GM12878 (cell line): ENCODE results near the gene DEXI. TPM values are rescaled to one million over a fixed set of nuclear protein-coding genes. Genes with fewer than 3 reads are reported as not detected.

ENCODE experiments used
- ATF7 ChIP-seq: fragments of 450-650 bp; IDR thresholded peaks from 2 replicates; pipeline ENCODE4 v1.6.1; 2016; ENCODE audit warnings: low read depth, mild to moderate bottlenecking
- BCL11A ChIP-seq: IDR thresholded peaks from 2 replicates; pipeline ENCODE4 v1.6.1; 2011; ENCODE audit warnings: low read depth, low read length
- CBFB ChIP-seq: IDR thresholded peaks from 2 replicates; pipeline ENCODE4 v1.6.1; 2016; ENCODE audit warnings: antibody characterized with exemption, low read depth
- ELK1 ChIP-seq: IDR thresholded peaks from 2 replicates; pipeline ENCODE4 v1.6.1; 2012; ENCODE audit warnings: low read depth, low read length, improper control_type of control experiment
- ESRRA ChIP-seq: IDR thresholded peaks from 2 replicates; pipeline ENCODE4 v1.6.1; 2012; ENCODE audit warnings: mild to moderate bottlenecking, low read length, improper control_type of control experiment
- EZH2 ChIP-seq: IDR thresholded peaks from 2 replicates; pipeline ENCODE4 v1.6.1; 2012; ENCODE audit warnings: low read depth, mild to moderate bottlenecking, control low read depth, inconsistent platforms, low read length, borderline replicate concordance; ENCODE audit not compliant: control insufficient read depth
- HCFC1 ChIP-seq: fragments of 150-350 bp; IDR thresholded peaks from 2 replicates; pipeline ENCODE4 v1.6.1; 2014; ENCODE audit warnings: low read length
- JUND ChIP-seq: IDR thresholded peaks from 2 replicates; pipeline ENCODE4 v1.6.1; 2012; ENCODE audit warnings: low read depth, mild to moderate bottlenecking, low read length, improper control_type of control experiment, moderate library complexity
- KAT2A ChIP-seq: conservative IDR thresholded peaks from 2 replicates; pipeline ENCODE4 v1.6.1; 2011; ENCODE audit warnings: low read depth, low read length; ENCODE audit not compliant: control insufficient read depth
- MYB ChIP-seq: fragments of 150-350 bp; IDR thresholded peaks from 2 replicates; pipeline ENCODE4 v1.6.1; 2014; ENCODE audit warnings: mild to moderate bottlenecking, low read depth, low read length, borderline replicate concordance
- RFX5 ChIP-seq: IDR thresholded peaks from 2 replicates; pipeline ENCODE4 v1.6.1; 2011; ENCODE audit warnings: low read depth, low read length, improper control_type of control experiment
- SIN3A ChIP-seq: IDR thresholded peaks from 2 replicates; pipeline ENCODE4 v1.6.1; 2012; ENCODE audit warnings: low read depth, low read length, improper control_type of control experiment
- SPI1 ChIP-seq: IDR thresholded peaks from 2 replicates; pipeline ENCODE4 v1.6.1; 2011; ENCODE audit warnings: low read depth, mild to moderate bottlenecking, low read length, moderate library complexity, borderline replicate concordance; ENCODE audit not compliant: insufficient read depth
- SRF ChIP-seq, 2 experiments: IDR thresholded peaks; 2 replicates each; pipeline ENCODE4 v1.6.1; 2011; ENCODE audit warnings: low read depth in 2 of 2, low read length in 2 of 2, mild to moderate bottlenecking in 1 of 2, moderate library complexity in 1 of 2
- ZNF24 ChIP-seq: fragments of 450-650 bp; IDR thresholded peaks from 2 replicates; pipeline ENCODE4 v1.6.1; 2017; ENCODE audit warnings: antibody characterized with exemption, mild to moderate bottlenecking
- ZNF592 ChIP-seq: fragments of 450-650 bp; IDR thresholded peaks from 2 replicates; pipeline ENCODE4 v1.6.1; 2017; ENCODE audit warnings: mild to moderate bottlenecking, moderate library complexity
- ZNF622 ChIP-seq: fragments of 450-650 bp; IDR thresholded peaks from 2 replicates; pipeline ENCODE4 v1.6.1; 2017; ENCODE audit warnings: mild to moderate bottlenecking, inconsistent platforms
- polyA plus RNA-seq, 11 experiments: library from polyadenylated mRNA; depleted of rRNA in 4 of 11; unstranded in 6 of 11; stranded (reverse) in 5 of 11; fragments of >200 nt; fragmentation: Nextera tagmentation in 4 of 11; fragmentation: Illumina TruSeq in 1 of 11; extraction: Ambion mirVana in 4 of 11; extraction: Trizol in 1 of 11; gene quantifications; 1 replicate in 1 of 11; 2 replicates in 10 of 11; pipeline versions ENCODE4 v1.2.1 to v1.2.3, GENCODE V29; 2011 to 2016; ENCODE audit warnings: inconsistent platforms in 2 of 11, missing spikeins in 2 of 11, low read depth in 1 of 11
- total RNA-seq, 4 experiments: library from RNA; depleted of rRNA in 3 of 4; stranded (reverse); fragments of >200 nt in 3 of 4; fragmentation: Illumina TruSeq in 1 of 4; extraction: Trizol in 1 of 4; gene quantifications; 2 replicates each; pipeline versions ENCODE4 v1.2.1 to v1.2.3, GENCODE V29; 2013 to 2021
- TF ChIP-seq, protein P1 (sequence below), 3 experiments: IDR thresholded peaks in 2 of 3; conservative IDR thresholded peaks in 1 of 3; 2 replicates each; pipeline ENCODE4 v1.5.1; 2011; ENCODE audit warnings: low read depth in 3 of 3, low read length in 3 of 3, mild to moderate bottlenecking in 3 of 3, control low read depth in 2 of 3, moderate library complexity in 2 of 3, inconsistent platforms in 1 of 3, mixed read lengths in 1 of 3; ENCODE audit not compliant: control insufficient read depth in 2 of 3, insufficient read depth in 1 of 3; ENCODE audit errors: extremely low read depth in 1 of 3
- TF ChIP-seq, protein P2 (sequence below): fragments of 450-650 bp; IDR thresholded peaks from 2 replicates; pipeline ENCODE4 v1.6.1; 2017; ENCODE audit warnings: antibody characterized with exemption, mild to moderate bottlenecking, moderate library complexity

Gene DEXI
- total and polyA plus RNA-seq, 10 of the 15 experiments (the other 5 are each of a cell fraction or from before 2014, with no cell fraction given) = 1.4 to 26.3 (median 18.4) TPM

GRCh38 chr16:10918294-10919002 is 23.8 kb downstream of the DEXI start (continued):
- TF ChIP-seq, protein P1, sequence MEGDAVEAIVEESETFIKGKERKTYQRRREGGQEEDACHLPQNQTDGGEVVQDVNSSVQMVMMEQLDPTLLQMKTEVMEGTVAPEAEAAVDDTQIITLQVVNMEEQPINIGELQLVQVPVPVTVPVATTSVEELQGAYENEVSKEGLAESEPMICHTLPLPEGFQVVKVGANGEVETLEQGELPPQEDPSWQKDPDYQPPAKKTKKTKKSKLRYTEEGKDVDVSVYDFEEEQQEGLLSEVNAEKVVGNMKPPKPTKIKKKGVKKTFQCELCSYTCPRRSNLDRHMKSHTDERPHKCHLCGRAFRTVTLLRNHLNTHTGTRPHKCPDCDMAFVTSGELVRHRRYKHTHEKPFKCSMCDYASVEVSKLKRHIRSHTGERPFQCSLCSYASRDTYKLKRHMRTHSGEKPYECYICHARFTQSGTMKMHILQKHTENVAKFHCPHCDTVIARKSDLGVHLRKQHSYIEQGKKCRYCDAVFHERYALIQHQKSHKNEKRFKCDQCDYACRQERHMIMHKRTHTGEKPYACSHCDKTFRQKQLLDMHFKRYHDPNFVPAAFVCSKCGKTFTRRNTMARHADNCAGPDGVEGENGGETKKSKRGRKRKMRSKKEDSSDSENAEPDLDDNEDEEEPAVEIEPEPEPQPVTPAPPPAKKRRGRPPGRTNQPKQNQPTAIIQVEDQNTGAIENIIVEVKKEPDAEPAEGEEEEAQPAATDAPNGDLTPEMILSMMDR (IDR thresholded peaks at IDR 0.05 in 2 of 3, conservative IDR thresholded peaks at IDR 0.05 in 1 of 3; ENCODE audit: control insufficient read depth in 2 of 3, extremely low read depth in 1 of 3, insufficient read depth in 1 of 3, low read depth in 3 of 3, low read length in 3 of 3) = peak; percentile 91 to 99 (median 99)
- TF ChIP-seq ESRRA (no peak), ELK1 (no peak), JUND (no peak), SRF (IDR thresholded peaks at IDR 0.05; ENCODE audit: low read depth in 2 of 2, low read length in 2 of 2) (no peak), ZNF592 (no peak; the same call in 1 of the 2 replicates), HCFC1 (no peak), SIN3A (no peak), ZNF24 (0 out of 2 replicates have a peak, but pooled peaks have one; percentile 16), MYB (no peak), EZH2 (no peak), SPI1 (no peak), BCL11A (no peak), ATF7 (peak; percentile 26; the same call in 1 of the 2 replicates), RFX5 (no peak), CBFB (no peak), KAT2A (no peak), ZNF622 (no peak)
- TF ChIP-seq, protein P2, sequence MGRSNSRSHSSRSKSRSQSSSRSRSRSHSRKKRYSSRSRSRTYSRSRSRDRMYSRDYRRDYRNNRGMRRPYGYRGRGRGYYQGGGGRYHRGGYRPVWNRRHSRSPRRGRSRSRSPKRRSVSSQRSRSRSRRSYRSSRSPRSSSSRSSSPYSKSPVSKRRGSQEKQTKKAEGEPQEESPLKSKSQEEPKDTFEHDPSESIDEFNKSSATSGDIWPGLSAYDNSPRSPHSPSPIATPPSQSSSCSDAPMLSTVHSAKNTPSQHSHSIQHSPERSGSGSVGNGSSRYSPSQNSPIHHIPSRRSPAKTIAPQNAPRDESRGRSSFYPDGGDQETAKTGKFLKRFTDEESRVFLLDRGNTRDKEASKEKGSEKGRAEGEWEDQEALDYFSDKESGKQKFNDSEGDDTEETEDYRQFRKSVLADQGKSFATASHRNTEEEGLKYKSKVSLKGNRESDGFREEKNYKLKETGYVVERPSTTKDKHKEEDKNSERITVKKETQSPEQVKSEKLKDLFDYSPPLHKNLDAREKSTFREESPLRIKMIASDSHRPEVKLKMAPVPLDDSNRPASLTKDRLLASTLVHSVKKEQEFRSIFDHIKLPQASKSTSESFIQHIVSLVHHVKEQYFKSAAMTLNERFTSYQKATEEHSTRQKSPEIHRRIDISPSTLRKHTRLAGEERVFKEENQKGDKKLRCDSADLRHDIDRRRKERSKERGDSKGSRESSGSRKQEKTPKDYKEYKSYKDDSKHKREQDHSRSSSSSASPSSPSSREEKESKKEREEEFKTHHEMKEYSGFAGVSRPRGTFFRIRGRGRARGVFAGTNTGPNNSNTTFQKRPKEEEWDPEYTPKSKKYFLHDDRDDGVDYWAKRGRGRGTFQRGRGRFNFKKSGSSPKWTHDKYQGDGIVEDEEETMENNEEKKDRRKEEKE = no peak
